Vagina (tissue), 2 donors: Measurements from ENCODE around the gene MEP1A.

ENCODE experiments used
- CTCF ChIP-seq, 3 experiments: fragments of 450-650 bp in 2 of 3; fragments of 200-600 bp in 1 of 3; sonication (generic) in 1 of 3; IDR thresholded peaks; one replicate each; pipeline ENCODE4 v1.5.1; 2017 to 2019; ENCODE audit warnings: antibody characterized with exemption in 3 of 3, mild to moderate bottlenecking in 2 of 3, moderate library complexity in 2 of 3
- POLR2A ChIP-seq, 2 donors: fragments of 450-650 bp; IDR thresholded peaks; one replicate each; pipeline ENCODE4 v1.6.1; 2017; ENCODE audit warnings: antibody characterized with exemption in 2 of 2, mild to moderate bottlenecking in 2 of 2, moderate library complexity in 2 of 2
- POLR2AphosphoS5 ChIP-seq, 2 donors: sonication (generic); formaldehyde crosslinking; IDR thresholded peaks; one replicate each; pipeline ENCODE4 v1.9.0; 2017; ENCODE audit warnings: antibody characterized with exemption in 2 of 2, mild to moderate bottlenecking in 2 of 2, low read depth in 1 of 2; ENCODE audit not compliant: insufficient read depth in 1 of 2

DNA sequence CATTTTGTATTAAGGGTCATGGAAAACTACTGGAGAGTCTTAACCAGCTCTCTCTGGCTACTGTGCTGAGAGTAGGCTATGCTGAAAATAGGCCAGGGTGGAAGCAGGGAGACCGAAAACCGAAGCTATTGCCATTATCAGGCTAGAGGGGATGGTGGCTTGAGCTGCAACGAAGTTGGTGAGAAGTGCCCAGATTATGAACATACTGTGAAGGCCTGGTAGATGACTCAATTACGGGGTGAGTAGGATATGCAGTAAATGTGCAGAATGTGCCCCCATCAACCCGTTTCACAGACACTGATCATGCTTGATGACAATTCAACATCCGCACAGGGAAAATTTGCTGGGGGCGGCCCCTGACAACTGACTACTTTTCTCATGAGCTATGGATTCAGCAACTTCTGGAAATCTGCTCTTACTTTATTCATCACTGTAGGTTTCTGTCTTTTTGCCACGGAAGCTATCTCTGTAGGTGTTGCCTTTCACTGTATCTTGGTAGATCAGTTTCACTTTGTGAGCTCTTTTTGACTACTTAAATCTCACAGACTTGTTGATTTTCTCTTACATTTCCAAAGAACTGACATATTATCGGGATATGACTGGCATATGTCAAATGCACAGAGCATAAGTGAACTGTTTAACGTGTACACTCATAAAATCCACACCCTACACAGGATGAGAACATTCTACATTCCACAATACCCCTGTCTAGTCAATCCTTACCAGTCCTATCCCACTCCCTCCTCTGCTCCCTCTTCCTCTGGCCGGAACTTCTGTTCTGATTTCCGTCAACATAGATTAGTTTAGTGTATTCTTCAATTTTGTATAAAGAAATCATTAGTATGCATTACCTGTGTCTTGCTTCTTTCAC is 15.5 kb upstream of the MEP1A start:
- no peak for TF ChIP-seq POLR2A (IDR thresholded peaks at IDR 0.05)
- TF ChIP-seq POLR2AphosphoS5 (IDR thresholded peaks at IDR 0.05; ENCODE audit: insufficient read depth in 1 of 2, low read depth in 1 of 2) = no peak
- TF ChIP-seq CTCF (IDR thresholded peaks at IDR 0.05) = no peak
